Measurements from ENCODE around the gene ULK3. TPM values are rescaled to one million over a fixed set of nuclear protein-coding genes. Genes with fewer than 3 reads are reported as not detected.

The ULK3 gene
- total and polyA plus RNA-seq, 10 of the 15 experiments (the other 5 are each of a cell fraction or from before 2014, with no cell fraction given), result 0.64 to 38.8 (median 27.1) TPM

- TF ChIP-seq, protein P1, sequence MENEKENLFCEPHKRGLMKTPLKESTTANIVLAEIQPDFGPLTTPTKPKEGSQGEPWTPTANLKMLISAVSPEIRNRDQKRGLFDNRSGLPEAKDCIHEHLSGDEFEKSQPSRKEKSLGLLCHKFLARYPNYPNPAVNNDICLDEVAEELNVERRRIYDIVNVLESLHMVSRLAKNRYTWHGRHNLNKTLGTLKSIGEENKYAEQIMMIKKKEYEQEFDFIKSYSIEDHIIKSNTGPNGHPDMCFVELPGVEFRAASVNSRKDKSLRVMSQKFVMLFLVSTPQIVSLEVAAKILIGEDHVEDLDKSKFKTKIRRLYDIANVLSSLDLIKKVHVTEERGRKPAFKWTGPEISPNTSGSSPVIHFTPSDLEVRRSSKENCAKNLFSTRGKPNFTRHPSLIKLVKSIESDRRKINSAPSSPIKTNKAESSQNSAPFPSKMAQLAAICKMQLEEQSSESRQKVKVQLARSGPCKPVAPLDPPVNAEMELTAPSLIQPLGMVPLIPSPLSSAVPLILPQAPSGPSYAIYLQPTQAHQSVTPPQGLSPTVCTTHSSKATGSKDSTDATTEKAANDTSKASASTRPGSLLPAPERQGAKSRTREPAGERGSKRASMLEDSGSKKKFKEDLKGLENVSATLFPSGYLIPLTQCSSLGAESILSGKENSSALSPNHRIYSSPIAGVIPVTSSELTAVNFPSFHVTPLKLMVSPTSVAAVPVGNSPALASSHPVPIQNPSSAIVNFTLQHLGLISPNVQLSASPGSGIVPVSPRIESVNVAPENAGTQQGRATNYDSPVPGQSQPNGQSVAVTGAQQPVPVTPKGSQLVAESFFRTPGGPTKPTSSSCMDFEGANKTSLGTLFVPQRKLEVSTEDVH (IDR thresholded peaks at IDR 0.05; ENCODE audit: low read depth, partially characterized antibody), result no peak
- TF ChIP-seq ZBTB4 (CRISPR knock-in tag; IDR thresholded peaks at IDR 0.05), result no peak
- TF ChIP-seq ZBTB33 (IDR thresholded peaks at IDR 0.05), result no peak
- TF ChIP-seq NR2F1 (conservative IDR thresholded peaks at IDR 0.05), result no peak
- TF ChIP-seq BHLHE40 (IDR thresholded peaks at IDR 0.05; ENCODE audit: borderline replicate concordance in 1 of 2, low read depth in 2 of 2, low read length in 1 of 2), result no peak
- no peak for TF ChIP-seq SUPT20H (IDR thresholded peaks at IDR 0.05; ENCODE audit: borderline replicate concordance, control insufficient read depth, low read depth, low read length)
- TF ChIP-seq HDGF (IDR thresholded peaks at IDR 0.05), result no peak
Measured at GRCh38 chr15:74845208-74845568, 2.2 kb upstream of the ULK3 start (continued).

Data from GM12878 (cell line).